HG03460 (cell line): Measurements from ENCODE around the gene CELSR1.

Experiments used
- ATAC-seq: cut with Tn5 transposase; IDR thresholded peaks from one replicate; pipeline ENCODE4 v1.9.1; 2021; ENCODE audit not compliant: unreplicated experiment

Gene CELSR1

DNA sequence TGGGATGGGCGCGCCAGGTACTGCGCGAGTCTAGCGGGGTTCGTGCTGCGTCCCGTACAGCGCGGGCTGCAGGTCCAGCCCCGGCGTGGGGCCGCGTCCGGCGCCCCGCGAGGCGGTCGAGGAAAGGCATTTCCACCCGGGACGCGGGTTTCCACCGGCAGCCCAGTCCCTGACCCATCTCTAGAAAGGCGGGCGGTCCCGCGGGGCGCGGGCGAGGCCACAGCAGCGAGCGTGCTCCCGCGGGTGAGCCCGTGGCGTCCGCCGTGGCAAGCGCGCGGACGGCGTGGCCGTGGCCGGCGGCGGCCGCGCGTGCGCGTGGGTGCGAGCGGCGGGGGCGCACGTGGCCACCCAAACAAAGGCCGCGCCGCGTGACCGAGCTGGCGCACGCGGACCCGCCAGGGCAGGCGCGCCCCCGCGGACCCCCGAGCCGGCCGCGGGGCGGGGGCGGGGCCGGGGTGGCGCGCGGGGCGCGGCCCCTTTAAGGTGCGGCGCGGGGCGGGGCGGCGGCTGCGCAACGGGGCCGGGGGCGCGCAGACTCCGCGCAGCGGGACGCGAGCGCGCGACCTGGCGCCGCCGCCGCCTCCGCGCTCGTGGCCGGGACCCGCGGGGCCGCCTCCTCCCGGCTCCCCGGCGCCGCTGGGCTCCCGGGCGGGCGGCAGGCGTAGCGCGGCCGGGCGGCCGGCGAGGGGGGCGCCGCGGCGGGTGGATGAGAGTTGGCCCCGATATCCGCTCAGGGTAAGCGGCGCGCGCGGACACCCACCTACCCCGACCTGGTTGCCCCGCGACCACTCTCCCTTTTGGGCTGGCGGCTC lies 39.3 kb upstream of the CELSR1 start:
- ATAC-seq, result no peak

DNA sequence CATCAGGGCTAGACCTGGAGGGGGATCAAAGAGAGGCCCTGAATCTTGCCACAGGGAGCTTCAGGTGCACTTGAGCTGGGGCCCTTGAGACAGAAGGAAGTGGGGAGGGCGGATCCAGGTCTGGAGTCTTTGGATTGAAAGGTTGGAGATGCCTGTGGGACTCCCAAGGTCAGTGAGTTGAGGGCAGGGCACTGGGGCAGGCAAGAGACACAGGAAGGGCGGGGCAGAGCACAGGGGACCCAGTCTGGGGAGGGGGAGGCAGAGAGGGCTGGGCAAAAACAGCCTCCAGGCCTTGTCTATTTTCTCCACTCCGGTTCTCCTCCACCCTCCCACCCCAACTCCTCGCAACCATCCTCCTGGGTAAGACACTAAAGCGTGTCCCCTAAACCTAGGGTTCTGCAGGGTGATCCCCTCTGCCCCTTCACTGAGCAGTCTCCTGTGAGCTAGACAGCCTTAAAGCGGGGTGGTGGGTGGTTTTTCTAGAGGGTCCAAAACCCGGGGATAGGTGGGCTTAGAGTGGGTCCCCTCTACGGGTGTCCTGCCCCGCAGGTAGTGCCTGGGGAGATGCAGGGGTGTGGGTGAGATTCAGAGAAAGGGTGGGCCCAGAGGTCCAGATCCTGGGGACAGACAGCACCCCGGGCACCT lies 38.6 kb upstream of the CELSR1 start:
- ATAC-seq, result no peak

GRCh38 chr22:46574993-46575910 lies 37.8 kb upstream of the CELSR1 start:
- no peak for ATAC-seq

- ATAC-seq, result no peak
Measured at GRCh38 chr22:46574438-46574992, 37.1 kb upstream of the CELSR1 start.

DNA sequence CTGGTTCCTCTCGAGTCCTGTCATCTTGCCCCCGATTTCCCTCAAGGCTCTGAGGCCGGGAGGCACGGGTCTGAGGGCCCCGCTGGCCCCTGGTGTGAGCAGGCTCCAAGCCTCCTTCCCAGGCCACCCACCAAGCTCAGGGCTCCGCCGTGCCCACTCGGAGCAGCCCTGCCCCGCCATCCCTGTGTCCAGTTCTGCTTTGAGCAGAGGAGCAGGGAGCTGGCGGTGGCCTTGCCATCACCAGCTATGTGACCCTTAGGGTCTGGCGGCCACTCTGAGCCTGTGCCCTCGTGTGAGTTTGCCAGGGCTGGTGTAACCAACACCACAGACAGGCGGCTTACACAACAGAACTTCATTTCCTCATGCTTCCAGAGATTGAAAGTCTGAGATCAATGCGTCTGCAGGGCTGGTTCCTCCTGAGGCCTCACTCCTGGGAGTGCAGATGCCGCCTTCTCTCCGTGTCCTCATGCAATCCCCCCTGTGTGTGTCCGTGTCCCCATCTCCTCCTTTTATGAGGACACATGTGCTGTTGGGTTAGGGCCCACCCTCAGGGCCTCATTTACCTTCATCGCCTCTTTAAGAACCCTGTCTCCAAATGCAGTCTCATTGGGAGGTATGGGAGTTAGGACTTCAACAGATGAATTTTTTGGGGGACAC lies 36.5 kb upstream of the CELSR1 start:
- ATAC-seq, result no peak

- no peak for ATAC-seq
Measured at GRCh38 chr22:46572911-46573780, 35.7 kb upstream of the CELSR1 start.

GRCh38 chr22:46571642-46572250 lies 34.3 kb upstream of the CELSR1 start:
- no peak for ATAC-seq

GRCh38 chr22:46569848-46570695 lies 32.7 kb upstream of the CELSR1 start:
- no peak for ATAC-seq

DNA sequence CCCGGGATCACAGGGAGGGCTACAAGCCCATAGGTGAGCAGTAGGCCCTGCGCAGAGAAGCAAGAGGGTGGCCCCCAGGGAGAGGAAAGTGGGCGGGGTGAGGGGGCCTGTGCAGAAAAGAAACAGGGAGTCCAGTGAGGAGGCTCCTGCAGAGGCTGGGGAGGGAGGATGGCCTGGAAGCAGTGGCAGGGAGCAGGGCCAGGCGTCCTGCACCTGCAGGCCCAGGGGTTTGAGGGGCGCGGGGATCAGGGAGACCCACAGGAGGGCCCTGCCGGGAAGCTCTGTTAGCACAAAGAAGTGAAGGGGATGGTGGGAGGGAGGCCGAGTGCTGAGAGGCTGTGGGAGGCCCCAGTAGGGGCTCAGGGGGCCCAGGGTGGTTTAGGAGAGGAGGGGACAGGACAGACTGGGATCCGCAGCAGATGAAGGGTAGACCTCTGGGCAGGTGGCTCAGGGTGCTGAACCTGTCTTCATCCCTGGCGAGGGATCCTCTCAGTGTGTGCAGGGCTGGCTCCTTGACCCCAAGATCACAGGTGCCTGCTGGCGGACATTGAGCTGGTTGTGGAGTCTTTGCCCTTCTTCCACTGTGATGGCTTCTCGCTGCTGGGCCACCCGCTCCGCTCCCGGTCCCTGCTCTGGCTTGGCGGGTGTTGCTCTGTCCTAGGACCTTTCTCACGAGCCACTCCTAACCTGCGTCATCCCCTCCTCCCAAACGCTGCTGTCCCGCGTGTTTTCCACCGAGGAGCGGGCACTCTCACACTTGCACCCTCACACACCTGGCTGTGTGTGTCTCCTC lies 31.8 kb upstream of the CELSR1 start:
- ATAC-seq, result no peak

DNA sequence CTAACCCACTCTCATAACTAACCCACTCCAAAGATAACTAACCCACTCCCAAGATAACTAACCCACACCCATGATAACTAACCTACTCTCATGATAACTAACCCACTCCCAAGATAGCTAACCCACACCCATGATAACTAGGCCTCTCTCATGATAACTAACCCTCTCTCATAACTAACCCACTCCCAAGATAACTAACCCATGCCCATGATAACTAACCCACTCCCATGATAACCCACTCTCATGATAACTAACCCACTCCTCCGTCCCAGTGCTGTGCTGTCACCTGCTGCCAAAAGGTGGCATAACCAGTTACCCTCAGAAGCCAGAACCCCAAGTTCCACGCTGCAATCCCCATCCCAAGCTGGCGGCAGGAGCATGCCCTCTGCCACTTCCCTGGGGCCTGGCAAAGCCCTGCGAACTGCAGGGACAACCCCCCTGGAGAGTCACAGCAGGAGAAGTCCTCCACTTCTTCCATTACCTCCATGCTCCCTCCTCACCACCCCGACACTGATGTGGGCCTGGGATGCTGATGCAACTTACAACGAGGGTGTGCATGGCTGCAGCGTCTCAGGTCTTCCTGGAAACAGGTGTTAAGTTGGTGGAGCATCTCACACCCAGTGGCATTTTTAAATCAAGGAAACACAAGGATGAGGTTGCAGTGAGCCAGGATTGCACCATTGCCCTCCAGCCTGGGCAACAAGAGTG lies 30.8 kb upstream of the CELSR1 start:
- no peak for ATAC-seq

DNA sequence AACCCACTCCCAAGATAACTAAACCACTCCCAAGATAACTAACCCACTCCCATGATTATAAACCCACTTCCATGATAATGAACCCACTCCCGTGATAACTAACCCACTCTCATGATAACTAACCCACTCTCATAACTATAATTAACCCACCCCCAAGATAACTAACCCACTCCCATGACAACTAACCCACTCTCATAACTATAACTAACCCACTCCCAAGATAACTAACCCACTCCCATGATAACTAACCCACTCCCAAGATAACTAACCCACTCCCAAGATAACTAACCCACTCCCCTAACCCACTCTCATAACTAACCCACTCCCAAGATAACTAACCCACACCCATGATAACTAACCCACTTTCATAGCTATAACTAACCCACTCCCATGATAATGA lies 30.1 kb upstream of the CELSR1 start:
- no peak for ATAC-seq

GRCh38 chr22:46564084-46564714 lies 26.8 kb upstream of the CELSR1 start:
- ATAC-seq, result no peak

- peak; percentile 70 for ATAC-seq
Measured at GRCh38 chr22:46563381-46564083, 26.1 kb upstream of the CELSR1 start.

- ATAC-seq, result no peak
Measured at GRCh38 chr22:46561435-46561905, 24.1 kb upstream of the CELSR1 start.

DNA sequence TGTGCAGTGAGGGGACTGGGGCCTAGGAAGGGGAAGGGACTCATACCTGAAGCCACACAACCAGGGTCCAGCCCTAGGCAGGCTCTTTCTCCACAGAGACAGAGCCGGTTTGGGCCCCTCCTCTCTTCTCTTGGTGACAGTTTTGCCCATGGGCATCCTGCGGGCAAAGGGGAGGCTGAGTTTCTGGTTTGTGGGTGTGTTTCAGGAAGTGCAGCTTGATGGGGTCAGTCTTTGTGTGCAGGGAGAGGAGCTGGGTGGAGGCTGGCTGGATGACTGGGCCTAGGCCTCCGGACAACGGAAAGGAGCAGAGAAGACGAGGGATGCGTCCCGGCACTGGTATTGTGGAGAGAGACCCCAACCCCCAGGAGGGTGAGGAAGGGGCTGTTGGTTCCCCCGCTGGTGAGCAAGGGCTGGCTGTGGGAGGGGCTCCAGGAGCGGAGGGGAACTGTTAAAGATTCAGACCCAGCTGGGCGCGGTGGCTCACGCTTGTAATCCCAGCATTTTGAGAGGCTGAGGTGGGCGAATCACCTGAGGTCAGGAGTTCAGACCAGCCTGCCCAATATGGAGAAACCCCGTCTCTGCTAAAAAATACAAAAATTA lies 23.4 kb upstream of the CELSR1 start:
- ATAC-seq, result no peak
